Duodenal mucosa (tissue), 2 donors: ENCODE measurements around the gene MCM8.
"Not testable (repeated sequence)": the region's sequence is repeated elsewhere in the genome, so short reads cannot be mapped to it uniquely, and the experiment has no call there.

Experiments used
- H3K27ac ChIP-seq: one replicate; pipeline ENCODE4 v1.7.0; 2013; ENCODE audit warnings: low read depth, low read length
- H3K27me3 ChIP-seq, 2 donors: one replicate each; pipeline ENCODE4 v1.7.0; 2013; ENCODE audit warnings: low read length in 2 of 2, control low read depth in 1 of 2; ENCODE audit not compliant: insufficient read depth in 2 of 2, control insufficient read depth in 1 of 2
- H3K36me3 ChIP-seq, 2 donors: one replicate each; pipeline ENCODE4 v1.7.0; 2013; ENCODE audit warnings: low read length in 2 of 2, control low read depth in 1 of 2; ENCODE audit not compliant: insufficient read depth in 2 of 2, control insufficient read depth in 1 of 2
- H3K4me1 ChIP-seq, 2 donors: one replicate each; pipeline ENCODE4 v1.7.0; 2013; ENCODE audit warnings: low read length in 2 of 2, control low read depth in 1 of 2; ENCODE audit not compliant: insufficient read depth in 2 of 2, control insufficient read depth in 1 of 2
- H3K4me3 ChIP-seq, 2 donors: one replicate each; pipeline ENCODE4 v1.7.0; 2013; ENCODE audit warnings: low read length in 2 of 2, low read depth in 1 of 2
- H3K9ac ChIP-seq, 2 donors: one replicate each; pipeline ENCODE4 v1.7.0; 2013; ENCODE audit warnings: low read length in 2 of 2, low read depth in 1 of 2
- H3K9me3 ChIP-seq, 2 donors: one replicate each; pipeline ENCODE4 v1.7.0; 2013; ENCODE audit warnings: low read length in 2 of 2, control low read depth in 1 of 2; ENCODE audit not compliant: control insufficient read depth in 1 of 2

Gene MCM8

DNA sequence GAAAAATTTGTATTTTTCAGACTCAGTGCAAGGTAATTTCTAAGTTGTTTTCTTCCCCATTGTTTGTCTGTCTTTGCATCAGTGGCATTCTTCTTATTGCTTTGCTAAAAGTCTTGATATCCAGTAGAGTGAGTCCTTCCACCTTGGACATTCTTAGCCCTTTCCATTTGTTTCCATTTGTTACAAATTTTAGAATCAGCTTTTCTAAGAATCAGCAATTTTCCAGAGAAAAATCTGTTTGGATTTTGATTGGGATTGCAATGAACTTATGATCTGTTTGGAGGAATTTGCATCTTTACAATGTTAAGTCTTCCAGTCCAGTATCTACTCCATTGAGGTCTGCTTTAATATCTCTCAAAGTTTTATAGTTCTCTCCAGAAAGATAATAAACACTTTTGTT lies 67.0 kb downstream of the MCM8 start:
- Histone ChIP-seq H3K36me3 (peaks cover 7 to 57% of the 10 kb centered on the region in 2 donors), H3K9ac (no peak overlapping the region), H3K4me1 (no peaks in the 10 kb centered on the region), H3K27me3 (no peaks in the 10 kb centered on the region), H3K4me3 (no peak overlapping the region), H3K9me3 (no peaks in the 10 kb centered on the region), H3K27ac (no peak overlapping the region)

DNA sequence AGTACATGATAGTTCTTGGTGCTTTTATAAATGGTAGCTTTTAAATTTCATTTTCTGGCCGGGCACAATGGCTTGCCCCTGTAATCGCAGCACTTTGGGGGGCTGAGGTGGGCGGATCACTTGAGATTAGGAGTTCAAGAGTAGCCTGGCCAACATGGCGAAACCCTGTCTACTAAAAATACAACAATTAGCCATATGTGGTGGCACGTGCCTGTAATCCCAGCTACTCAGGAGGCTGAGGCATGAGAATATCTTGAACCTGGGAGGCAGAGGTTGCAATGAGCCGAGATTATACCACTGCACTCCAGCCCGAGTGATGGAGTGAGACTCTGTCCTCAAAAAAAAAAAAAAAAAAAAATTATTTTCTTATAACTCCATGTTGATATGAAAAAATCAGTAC lies 67.4 kb downstream of the MCM8 start:
- H3K4me1 ChIP-seq: no peaks in the 10 kb centered on the region
- no peak overlapping the region for H3K9ac ChIP-seq
- peaks cover 3 to 55% of the 10 kb centered on the region in 2 donors for H3K36me3 ChIP-seq
- H3K27me3 ChIP-seq: no peaks in the 10 kb centered on the region
- H3K9me3 ChIP-seq: no peaks in the 10 kb centered on the region
- no peak overlapping the region for H3K27ac ChIP-seq
- no peak overlapping the region for H3K4me3 ChIP-seq

DNA sequence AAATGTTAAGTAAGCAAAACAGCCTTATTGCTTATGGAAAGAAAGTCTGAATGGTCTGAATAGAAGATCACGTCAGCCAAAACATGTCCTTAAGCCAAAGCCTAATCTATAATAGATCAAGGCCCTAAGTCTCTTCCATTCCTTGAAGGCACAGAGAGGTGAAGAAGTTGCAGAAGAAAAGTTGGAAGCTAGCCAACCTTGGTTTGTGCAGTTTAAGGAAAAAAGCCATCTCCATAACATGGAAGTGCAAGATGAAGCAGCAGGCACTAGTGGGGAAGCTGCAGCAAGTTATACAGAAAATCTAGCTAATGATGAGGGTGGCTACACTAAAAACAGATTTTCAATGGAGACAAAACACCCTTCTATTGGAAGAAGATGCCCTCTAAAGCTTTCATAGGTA lies 74.3 kb downstream of the MCM8 start:
- H3K27ac ChIP-seq: no peak overlapping the region
- H3K36me3 ChIP-seq: peaks cover 9 to 60% of the 10 kb centered on the region in 2 donors
- peaks cover 6 to 12% of the 10 kb centered on the region in 2 donors for H3K9me3 ChIP-seq
- no peaks in the 10 kb centered on the region for H3K27me3 ChIP-seq
- H3K4me1 ChIP-seq: no peaks in the 10 kb centered on the region
- no peak overlapping the region for H3K4me3 ChIP-seq
- H3K9ac ChIP-seq: no peak overlapping the region

DNA sequence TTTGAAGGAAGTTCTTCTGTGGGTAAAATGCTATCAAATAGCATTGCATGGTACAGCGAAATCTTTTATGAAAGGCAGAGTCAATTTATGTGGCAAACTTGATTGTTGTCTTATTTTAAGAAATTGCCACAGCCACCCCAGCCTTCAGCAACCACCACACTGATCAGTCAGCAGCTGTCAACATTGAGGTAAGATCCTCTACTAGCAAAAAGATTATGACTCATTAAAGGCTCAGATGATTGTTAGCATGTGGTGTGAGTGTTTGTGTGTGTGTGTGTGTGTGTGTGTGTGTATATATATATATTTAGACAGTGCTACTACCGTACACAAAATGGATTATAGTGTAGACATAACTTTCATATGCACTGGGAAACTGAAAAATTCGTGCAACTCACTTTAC lies 75.6 kb downstream of the MCM8 start:
- H3K36me3 ChIP-seq: peaks cover 9 to 56% of the 10 kb centered on the region in 2 donors
- no peak overlapping the region for H3K27ac ChIP-seq
- H3K9me3 ChIP-seq: peaks cover 6 to 12% of the 10 kb centered on the region in 2 donors
- H3K9ac ChIP-seq: no peak overlapping the region
- H3K4me1 ChIP-seq: no peaks in the 10 kb centered on the region
- no peak overlapping the region for H3K4me3 ChIP-seq
- no peaks in the 10 kb centered on the region for H3K27me3 ChIP-seq

DNA sequence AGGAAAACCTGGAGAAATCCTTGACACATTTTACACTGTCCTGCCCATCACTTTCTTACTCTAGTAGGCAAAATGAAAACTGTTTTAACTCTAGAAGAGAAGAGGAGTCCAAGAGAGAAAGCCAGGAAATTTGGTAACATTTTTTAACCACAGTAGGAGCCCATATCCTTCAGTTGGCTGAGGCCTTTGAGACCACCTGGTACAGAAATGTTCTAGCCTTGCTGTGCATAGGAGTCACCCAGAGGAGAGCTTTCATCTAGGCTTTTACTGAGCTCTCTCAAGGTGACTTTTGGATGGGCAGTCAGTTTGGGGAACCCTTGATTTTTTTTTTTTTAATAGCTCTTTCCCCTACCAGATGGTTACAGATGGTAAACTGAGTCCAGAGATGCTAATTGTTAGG lies 78.4 kb downstream of the MCM8 start:
- no peaks in the 10 kb centered on the region for H3K27me3 ChIP-seq
- H3K36me3 ChIP-seq: peaks cover 11 to 56% of the 10 kb centered on the region in 2 donors
- H3K27ac ChIP-seq: no peak overlapping the region
- H3K4me1 ChIP-seq: no peaks in the 10 kb centered on the region
- H3K4me3 ChIP-seq: no peak overlapping the region
- no peak overlapping the region for H3K9ac ChIP-seq
- H3K9me3 ChIP-seq: peaks cover 6 to 12% of the 10 kb centered on the region in 2 donors

DNA sequence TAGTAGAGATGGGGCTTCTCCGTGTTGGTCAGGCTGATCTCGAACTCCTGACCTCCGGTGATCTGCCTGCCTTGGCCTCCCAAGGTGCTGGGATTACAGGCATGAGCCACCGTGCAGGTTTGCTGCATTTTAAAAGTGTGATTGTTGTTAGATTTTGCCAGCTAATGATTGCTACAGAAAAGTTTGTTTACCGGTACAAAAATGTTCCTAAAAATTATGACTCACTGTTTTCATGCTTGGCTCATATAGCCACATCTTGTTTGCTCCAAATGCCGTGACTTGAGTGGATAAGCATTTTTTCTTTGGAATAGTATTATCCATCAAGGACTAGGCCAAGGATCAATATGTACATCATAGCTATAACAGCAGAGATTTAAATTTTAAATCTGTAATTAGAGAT lies 79.1 kb downstream of the MCM8 start:
- Histone ChIP-seq H3K27ac (no peak overlapping the region), H3K27me3 (no peaks in the 10 kb centered on the region), H3K36me3 (peaks cover 16 to 56% of the 10 kb centered on the region in 2 donors), H3K4me1 (no peaks in the 10 kb centered on the region), H3K9ac (no peak overlapping the region), H3K9me3 (peaks cover 6 to 11% of the 10 kb centered on the region in 2 donors), H3K4me3 (no peak overlapping the region)

DNA sequence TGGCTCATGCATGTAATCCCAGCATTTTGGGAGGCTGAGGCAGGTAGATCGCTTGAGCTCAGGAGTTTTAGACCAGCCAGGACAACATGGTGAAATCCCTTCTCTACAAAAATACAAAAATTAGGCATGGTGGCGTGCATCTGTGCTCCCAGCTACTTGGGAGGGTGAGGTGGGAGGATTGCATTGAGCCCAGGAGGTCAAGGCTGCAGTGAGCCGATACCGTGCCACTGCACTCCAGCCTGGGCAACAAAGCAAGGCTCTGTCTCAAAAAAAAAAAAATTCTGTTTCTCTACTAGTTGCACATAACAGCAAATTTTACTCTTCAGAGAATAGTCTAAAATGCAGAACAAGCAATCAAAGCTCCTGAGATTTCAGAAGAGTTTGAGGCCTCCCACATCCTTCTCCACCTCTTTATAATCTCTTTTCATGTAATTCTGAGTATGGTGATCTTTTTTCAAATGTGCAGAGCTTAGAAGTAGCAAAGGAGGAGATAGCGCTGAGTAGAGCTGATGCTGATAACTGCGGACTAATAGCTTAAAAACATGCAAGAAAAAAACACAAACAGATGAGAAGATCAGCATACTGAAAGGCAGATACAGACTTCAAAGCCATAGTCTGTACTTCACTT lies 80.1 kb downstream of the MCM8 start:
- Histone ChIP-seq H3K9ac (no peak overlapping the region), H3K9me3 (peaks cover 0 to under 1% of the 10 kb centered on the region in 2 donors), H3K27ac (no peak overlapping the region), H3K27me3 (no peaks in the 10 kb centered on the region), H3K36me3 (peaks cover 12 to 50% of the 10 kb centered on the region in 2 donors), H3K4me1 (no peaks in the 10 kb centered on the region), H3K4me3 (no peak overlapping the region)

DNA sequence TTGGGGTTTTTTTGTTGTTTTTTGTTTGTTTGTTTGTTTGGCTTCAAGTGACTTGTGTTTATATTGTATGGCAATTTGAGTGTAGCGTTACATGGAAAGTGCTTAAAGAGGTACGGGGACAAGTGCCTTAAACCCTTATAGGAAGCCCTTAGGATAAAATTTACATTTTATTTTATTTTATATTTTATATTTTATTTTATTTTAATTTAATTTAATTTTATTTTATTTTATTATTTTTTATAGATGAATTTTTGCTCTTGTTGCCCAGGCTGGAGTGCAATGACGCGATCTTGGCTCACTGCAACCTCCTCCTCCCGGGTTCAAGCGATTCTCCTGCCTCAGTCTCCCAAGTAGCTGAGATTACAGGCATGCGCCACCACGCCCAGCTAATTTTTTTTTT lies 82.5 kb downstream of the MCM8 start:
- H3K9me3 ChIP-seq, H3K4me3 ChIP-seq, H3K27me3 ChIP-seq, H3K27ac ChIP-seq, H3K4me1 ChIP-seq, H3K9ac ChIP-seq: not testable (repeated sequence)
- H3K36me3 ChIP-seq: peaks cover 22 to 50% of the 10 kb centered on the region in 2 donors

DNA sequence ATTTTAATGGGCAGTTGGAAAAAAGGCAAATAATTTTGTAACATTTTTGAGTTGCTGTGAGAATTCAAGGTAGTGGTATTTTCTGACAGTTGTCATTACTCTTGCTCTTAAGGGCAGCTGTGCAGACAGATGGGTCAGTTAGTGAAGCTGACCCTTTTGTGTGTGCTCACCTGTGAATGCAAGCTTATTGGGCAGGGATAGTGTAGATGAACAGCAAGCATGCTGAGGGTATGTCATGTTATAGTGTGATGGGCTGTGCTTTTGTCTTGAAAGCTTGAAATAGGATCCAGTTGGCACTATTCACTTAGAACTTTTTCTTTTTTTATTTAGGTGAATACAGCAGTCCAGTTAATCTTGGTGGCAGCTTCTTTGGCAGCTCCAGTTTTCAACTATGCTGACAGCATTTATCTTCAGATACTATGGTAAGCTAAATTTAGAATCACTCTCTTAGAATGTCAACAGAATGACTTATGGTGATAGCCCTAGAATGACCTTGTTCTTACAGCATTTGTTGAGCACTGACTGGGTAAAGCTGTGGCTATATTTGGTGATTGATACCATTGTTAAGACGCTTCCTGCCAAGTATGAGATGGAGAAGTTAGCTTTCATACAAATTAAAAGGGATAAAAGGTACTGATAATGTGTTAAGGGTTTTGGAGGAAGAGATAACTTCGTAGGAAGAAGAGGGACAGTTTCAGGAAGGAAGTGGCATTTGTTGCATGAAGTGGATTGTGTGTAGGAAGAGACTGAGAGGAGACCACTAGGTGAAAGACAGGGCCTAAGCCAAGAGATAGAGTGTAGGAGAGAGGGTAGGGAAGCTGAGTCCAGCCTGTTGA lies 83.9 kb downstream of the MCM8 start:
- Histone ChIP-seq H3K9me3 (no peaks in the 10 kb centered on the region), H3K36me3 (peaks cover 34 to 57% of the 10 kb centered on the region in 2 donors), H3K27me3 (no peaks in the 10 kb centered on the region), H3K9ac (no peak overlapping the region), H3K4me1 (no peaks in the 10 kb centered on the region), H3K27ac (no peak overlapping the region), H3K4me3 (no peak overlapping the region)

DNA sequence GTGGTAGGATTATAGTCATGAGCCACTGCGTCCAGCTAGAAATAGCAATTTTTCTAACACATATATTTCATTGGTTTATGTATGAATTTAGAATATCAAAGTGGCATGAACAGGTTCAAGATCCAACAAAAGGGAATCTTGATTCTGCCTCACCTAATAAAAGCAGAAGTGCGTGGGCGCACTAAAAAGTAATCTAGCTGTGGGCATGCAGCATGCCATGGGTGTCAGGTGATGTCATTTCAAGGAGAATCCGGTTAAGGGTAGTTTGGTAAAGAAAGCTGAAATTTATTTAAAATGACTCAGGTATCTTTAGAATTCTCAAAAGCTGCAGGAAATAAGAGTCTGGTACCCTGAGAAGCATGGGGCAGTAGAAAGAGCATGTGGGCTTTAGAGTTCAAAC lies 85.8 kb downstream of the MCM8 start:
- no peak overlapping the region for H3K27ac ChIP-seq
- H3K36me3 ChIP-seq: peaks cover 51 to 75% of the 10 kb centered on the region in 2 donors
- no peaks in the 10 kb centered on the region for H3K4me1 ChIP-seq
- no peaks in the 10 kb centered on the region for H3K27me3 ChIP-seq
- H3K9ac ChIP-seq: no peak overlapping the region
- H3K4me3 ChIP-seq: no peak overlapping the region
- no peaks in the 10 kb centered on the region for H3K9me3 ChIP-seq
